ENCODE measurements around the gene SAP130. TPM values are rescaled to one million over a fixed set of nuclear protein-coding genes. Genes with fewer than 3 reads are reported as not detected.

The SAP130 gene
- total RNA-seq: 11.0 TPM

DNA sequence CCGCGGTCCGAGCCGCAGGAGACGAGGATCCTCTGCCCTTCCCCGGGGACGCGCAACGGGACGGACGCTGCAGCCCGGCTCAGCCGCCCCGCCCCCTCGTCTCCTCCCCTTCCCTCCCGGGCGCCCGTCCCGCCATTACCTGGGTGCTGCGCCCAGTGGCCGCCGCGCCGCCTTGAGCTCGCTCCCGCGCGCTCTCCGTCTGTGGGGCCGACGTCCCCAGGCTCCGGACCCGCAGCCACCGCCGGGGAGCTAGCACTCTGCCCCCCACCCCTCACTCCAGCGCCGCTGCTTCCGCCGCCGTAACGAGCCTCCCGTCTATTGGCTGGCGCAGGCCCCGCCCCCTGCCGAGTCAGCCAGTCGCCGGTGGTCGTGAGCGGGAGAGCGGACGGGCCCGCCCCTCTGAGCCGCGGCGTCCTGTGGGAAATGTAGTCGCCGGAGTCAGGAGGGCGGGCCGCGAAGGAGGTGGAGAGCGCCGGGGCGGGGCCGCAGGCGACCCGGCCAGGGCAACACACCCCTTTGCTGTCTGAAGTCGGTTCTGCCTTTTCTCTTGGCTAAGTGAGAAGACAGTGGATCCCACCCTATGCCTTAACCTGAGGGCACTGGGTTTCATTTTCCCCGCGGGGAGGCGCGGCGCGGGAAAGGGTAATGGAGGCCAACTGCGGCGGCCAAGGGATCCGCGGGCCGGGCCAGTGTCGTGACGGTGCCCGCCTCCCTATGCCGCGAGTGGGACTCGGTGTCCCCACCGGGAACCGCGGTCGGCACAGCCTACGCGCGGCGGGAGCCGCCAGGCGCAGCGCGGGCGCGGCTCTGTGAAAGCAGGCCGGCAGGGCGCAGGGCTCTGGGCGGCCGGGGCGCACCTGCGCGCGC lies at the start of gene SAP130:
SAP130 (minus strand) TSS at position 259 of the 867 bp plus-strand sequence. CDS start 1,767 bp downstream, outside the sequence.

Small RNA genes lying within 50 kb of the gene (small RNA-seq; reads per million reads assigned to genes)
- not detected for gene AC012306.1 (ENCODE audit: low replicate concordance)
- not detected for gene AC108059.3 (ENCODE audit: low replicate concordance)
- gene RF00019 (ENCODE audit: low replicate concordance): not detected

Other genes with a start within 250 kb of the SAP130 start
- 169 TPM for gene WDR33, start 216.9 kb downstream of the SAP130 start, total RNA-seq
- gene POLR2D, start 169.9 kb downstream of the SAP130 start, total RNA-seq: 29.1 TPM
- 15.3 TPM for gene AMMECR1L, start 142.1 kb downstream of the SAP130 start, total RNA-seq
- 60.1 TPM for gene UGGT1, start 63.1 kb upstream of the SAP130 start, total RNA-seq

Data from parietal lobe (tissue), 2 donors.